Measurements from ENCODE around the gene NCR3LG1. TPM values are rescaled to one million over a fixed set of nuclear protein-coding genes. Genes with fewer than 3 reads are reported as not detected.

The NCR3LG1 gene
- total and polyA plus RNA-seq, 9 of the 15 experiments (the other 6 are each of a cell fraction or from before 2014, with no cell fraction given) = 4.1 to 39.8 (median 25.1) TPM

GRCh38 chr11:17375547-17375946, 23.9 kb downstream of the NCR3LG1 start:
- ChIA-PET POLR2A (interaction anchor here (0.7 to 1.6 kb wide), 2 partner anchors 9 to 15 kb away, joined by 3 read pairs; no protein-coding TSS in a partner anchor), CTCF (ENCODE audit: low intra/inter-chr PET ratio) (no interaction called here)
- H3K27me3 ChIP-seq (ENCODE audit: control insufficient read depth in 2 of 2, insufficient read depth in 2 of 2, low read length in 2 of 2) = no peaks in the 10 kb centered on the region
- H3K9ac ChIP-seq (ENCODE audit: insufficient read depth in 1 of 2, low read depth in 2 of 2, low read length in 2 of 2) = no peak overlapping the region
- BruUV-seq (replicated peaks) = no TSS peak
- TF ChIP-seq ZNF282 (CRISPR knock-in tag; IDR thresholded peaks at IDR 0.05) = no peak
- TF ChIP-seq SREBF2 (CRISPR knock-in tag; IDR thresholded peaks at IDR 0.05) = no peak
- TF ChIP-seq PRMT5 (CRISPR knock-in tag; IDR thresholded peaks at IDR 0.05) = no peak
- TF ChIP-seq THRA (IDR thresholded peaks at IDR 0.05) = no peak
- TF ChIP-seq ETS1 (conservative IDR thresholded peaks at IDR 0.05; ENCODE audit: control insufficient read depth, low read depth, low read length) = no peak
- TF ChIP-seq THAP12 (CRISPR knock-in tag; IDR thresholded peaks at IDR 0.05) = no peak
- TF ChIP-seq MAFF (IDR thresholded peaks at IDR 0.05; ENCODE audit: low read length) = peak; percentile 16; the same call in 1 of the 2 replicates
- TF ChIP-seq ZNF398 (CRISPR knock-in tag; IDR thresholded peaks at IDR 0.05) = no peak
- intact Hi-C loops (cut with micrococcal nuclease) = no loop called here
- FAIRE-seq (no peak), DNase-seq (ENCODE audit: extremely low read depth in 1 of 4, low spot score in 3 of 4) (no peak), ATAC-seq (no peak)
- H3K9me1 ChIP-seq (ENCODE audit: control insufficient read depth, insufficient read depth, low read length) = no peaks in the 10 kb centered on the region
- H3K36me3 ChIP-seq (ENCODE audit: control insufficient read depth, insufficient read depth, low read length) = peaks cover 95% of the 10 kb centered on the region
- 93% methylated on average over 5 of the region's 5 CpGs for WGBS (ENCODE audit: insufficient coverage, low coverage, missing lambda C conversion rate)
- no peaks in the 10 kb centered on the region for H3K79me2 ChIP-seq (ENCODE audit: control insufficient read depth, insufficient read depth, low read length)
- no peak overlapping the region for H2AFZ ChIP-seq (ENCODE audit: low read depth, low read length)
- in situ Hi-C loops (cut with MboI) = no loop called here
- no peaks in the 10 kb centered on the region for H3K4me1 ChIP-seq (replicated peaks in 1 of 2; ENCODE audit: control insufficient read depth in 2 of 2, insufficient read depth in 2 of 2, low read length in 2 of 2)
- peaks cover 14% of the 10 kb centered on the region; the same call in 1 of the 2 replicates for H3K9me3 ChIP-seq (replicated peaks; ENCODE audit: control insufficient read depth, insufficient read depth, low read depth, low read length)
- H3K4me2 ChIP-seq (ENCODE audit: insufficient read depth, low read length) = no peak overlapping the region
- no peaks in the 10 kb centered on the region for H4K20me1 ChIP-seq (replicated peaks; ENCODE audit: control insufficient read depth, insufficient read depth, low read length)
- H3K4me3 ChIP-seq = no peak overlapping the region
- H3K27ac ChIP-seq (ENCODE audit: extremely low read depth, low read depth, low read length) = no peak overlapping the region

Measured in K562 (cell line).